Measurements from ENCODE around the gene C1QB. TPM values are rescaled to one million over a fixed set of nuclear protein-coding genes. Genes with fewer than 3 reads are reported as not detected.
A peak's percentile ranks its signal among the peaks of the same experiment; 100 is the strongest.
"Not testable (repeated sequence)": the region's sequence is repeated elsewhere in the genome, so short reads cannot be mapped to it uniquely, and the experiment has no call there.

Gene C1QB
- total and polyA plus RNA-seq, 2 experiments from 2014 or later = not detected

DNA sequence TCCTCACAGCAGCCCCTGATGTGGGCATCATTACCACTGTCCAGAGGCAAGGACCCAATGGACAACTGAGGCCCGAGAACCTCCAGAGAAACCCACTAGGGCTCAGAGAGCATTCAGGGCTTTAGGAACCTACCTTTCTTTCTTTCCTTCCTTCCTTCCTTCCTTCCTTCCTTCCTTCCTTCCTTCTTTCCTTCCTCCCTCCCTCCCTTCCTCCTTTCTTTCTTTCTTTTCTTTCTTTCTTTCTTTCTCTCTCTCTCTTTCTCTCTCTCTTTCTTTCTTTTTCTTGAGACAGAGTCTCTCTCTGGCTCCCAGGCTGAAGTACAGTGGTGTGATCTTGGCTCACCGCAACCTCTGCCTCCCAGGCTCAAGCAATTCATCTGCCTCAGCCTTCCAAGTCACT is 15.8 kb downstream of the C1QB start:
- peaks cover 12% of the 10 kb centered on the region for H3K4me1 Mint-ChIP-seq
- H3K9me3 Mint-ChIP-seq; H3K36me3 ChIP-seq (ENCODE audit: insufficient read depth); H4K20me1 ChIP-seq (replicated peaks; ENCODE audit: insufficient read depth); H3K4me3 Mint-ChIP-seq; H3K79me2 ChIP-seq (replicated peaks; ENCODE audit: insufficient read depth); H3K27ac ChIP-seq (ENCODE audit: low read depth); H3F3A ChIP-seq (replicated peaks; ENCODE audit: low read depth); H3K4me3 ChIP-seq; H2AFZ ChIP-seq; H3K4me1 ChIP-seq (ENCODE audit: insufficient read depth); H3K36me3 Mint-ChIP-seq (ENCODE audit: low read depth); H3K9me2 ChIP-seq (ENCODE audit: insufficient read depth); H3K4me2 ChIP-seq; DNase-seq (ENCODE audit: low spot score); H3K27ac Mint-ChIP-seq; H3K27me3 ChIP-seq (ENCODE audit: insufficient read depth); ATAC-seq: not testable (repeated sequence)
- H3K27me3 Mint-ChIP-seq (ENCODE audit: insufficient read depth, low read depth, poor library complexity) = peaks cover 13% of the 10 kb centered on the region

- ATAC-seq = peak; percentile 30
Observed at GRCh38 chr1:22670352-22670975, 17.4 kb downstream of the C1QB start.

More at GRCh38 chr1:22670352-22670975, 17.4 kb downstream of the C1QB start:
- H3F3A ChIP-seq (replicated peaks; ENCODE audit: low read depth) = no peaks in the 10 kb centered on the region
- no peak overlapping the region for H3K27ac ChIP-seq (ENCODE audit: low read depth)
- Mint-ChIP-seq H3K4me1 (peaks cover 15% of the 10 kb centered on the region), H3K9me3 (no peaks in the 10 kb centered on the region), H3K36me3 (ENCODE audit: low read depth) (no peaks in the 10 kb centered on the region), H3K27ac (no peak overlapping the region), H3K27me3 (ENCODE audit: insufficient read depth, low read depth, poor library complexity) (peaks cover 14% of the 10 kb centered on the region), H3K4me3 (no peak overlapping the region)
- TF ChIP-seq POLR2AphosphoS5 (IDR thresholded peaks at IDR 0.05; ENCODE audit: low read depth) (no peak), CTCF (conservative IDR thresholded peaks at IDR 0.05; ENCODE audit: low read depth in 2 of 2) (no peak), CREB1 (CRISPR knock-in tag; IDR thresholded peaks at IDR 0.05; ENCODE audit: low read depth) (no peak), STAT1 (IDR thresholded peaks at IDR 0.05; ENCODE audit: unreplicated experiment) (no peak), JUNB (IDR thresholded peaks at IDR 0.05; ENCODE audit: unreplicated experiment) (no peak), ZNF114 (CRISPR knock-in tag; IDR thresholded peaks at IDR 0.05) (no peak), EZH2 (IDR thresholded peaks at IDR 0.05; ENCODE audit: low read depth, unreplicated experiment) (no peak)
- TF ChIP-seq, protein P1, sequence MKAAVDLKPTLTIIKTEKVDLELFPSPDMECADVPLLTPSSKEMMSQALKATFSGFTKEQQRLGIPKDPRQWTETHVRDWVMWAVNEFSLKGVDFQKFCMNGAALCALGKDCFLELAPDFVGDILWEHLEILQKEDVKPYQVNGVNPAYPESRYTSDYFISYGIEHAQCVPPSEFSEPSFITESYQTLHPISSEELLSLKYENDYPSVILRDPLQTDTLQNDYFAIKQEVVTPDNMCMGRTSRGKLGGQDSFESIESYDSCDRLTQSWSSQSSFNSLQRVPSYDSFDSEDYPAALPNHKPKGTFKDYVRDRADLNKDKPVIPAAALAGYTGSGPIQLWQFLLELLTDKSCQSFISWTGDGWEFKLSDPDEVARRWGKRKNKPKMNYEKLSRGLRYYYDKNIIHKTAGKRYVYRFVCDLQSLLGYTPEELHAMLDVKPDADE (IDR thresholded peaks at IDR 0.05) = no peak
- TF ChIP-seq, protein P2, sequence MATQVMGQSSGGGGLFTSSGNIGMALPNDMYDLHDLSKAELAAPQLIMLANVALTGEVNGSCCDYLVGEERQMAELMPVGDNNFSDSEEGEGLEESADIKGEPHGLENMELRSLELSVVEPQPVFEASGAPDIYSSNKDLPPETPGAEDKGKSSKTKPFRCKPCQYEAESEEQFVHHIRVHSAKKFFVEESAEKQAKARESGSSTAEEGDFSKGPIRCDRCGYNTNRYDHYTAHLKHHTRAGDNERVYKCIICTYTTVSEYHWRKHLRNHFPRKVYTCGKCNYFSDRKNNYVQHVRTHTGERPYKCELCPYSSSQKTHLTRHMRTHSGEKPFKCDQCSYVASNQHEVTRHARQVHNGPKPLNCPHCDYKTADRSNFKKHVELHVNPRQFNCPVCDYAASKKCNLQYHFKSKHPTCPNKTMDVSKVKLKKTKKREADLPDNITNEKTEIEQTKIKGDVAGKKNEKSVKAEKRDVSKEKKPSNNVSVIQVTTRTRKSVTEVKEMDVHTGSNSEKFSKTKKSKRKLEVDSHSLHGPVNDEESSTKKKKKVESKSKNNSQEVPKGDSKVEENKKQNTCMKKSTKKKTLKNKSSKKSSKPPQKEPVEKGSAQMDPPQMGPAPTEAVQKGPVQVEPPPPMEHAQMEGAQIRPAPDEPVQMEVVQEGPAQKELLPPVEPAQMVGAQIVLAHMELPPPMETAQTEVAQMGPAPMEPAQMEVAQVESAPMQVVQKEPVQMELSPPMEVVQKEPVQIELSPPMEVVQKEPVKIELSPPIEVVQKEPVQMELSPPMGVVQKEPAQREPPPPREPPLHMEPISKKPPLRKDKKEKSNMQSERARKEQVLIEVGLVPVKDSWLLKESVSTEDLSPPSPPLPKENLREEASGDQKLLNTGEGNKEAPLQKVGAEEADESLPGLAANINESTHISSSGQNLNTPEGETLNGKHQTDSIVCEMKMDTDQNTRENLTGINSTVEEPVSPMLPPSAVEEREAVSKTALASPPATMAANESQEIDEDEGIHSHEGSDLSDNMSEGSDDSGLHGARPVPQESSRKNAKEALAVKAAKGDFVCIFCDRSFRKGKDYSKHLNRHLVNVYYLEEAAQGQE (IDR thresholded peaks at IDR 0.05; ENCODE audit: unreplicated experiment) = no peak
- H3K36me3 ChIP-seq (ENCODE audit: insufficient read depth) = no peaks in the 10 kb centered on the region
- no peaks in the 10 kb centered on the region for H4K20me1 ChIP-seq (replicated peaks; ENCODE audit: insufficient read depth)
- no peaks in the 10 kb centered on the region for H3K27me3 ChIP-seq (ENCODE audit: insufficient read depth)
- H3K4me3 ChIP-seq = no peak overlapping the region
- DNase-seq (ENCODE audit: low spot score) = peak; percentile 21
- no peak overlapping the region for H2AFZ ChIP-seq
- H3K4me2 ChIP-seq = no peak overlapping the region
- no peaks in the 10 kb centered on the region for H3K4me1 ChIP-seq (ENCODE audit: insufficient read depth)
- H3K9me2 ChIP-seq (ENCODE audit: insufficient read depth) = no peaks in the 10 kb centered on the region
- H3K79me2 ChIP-seq (replicated peaks; ENCODE audit: insufficient read depth) = no peaks in the 10 kb centered on the region

Data from GM23338 (cell line).